GM21381 (cell line): ENCODE results near the gene CAMTA1.

Experiments used
- ATAC-seq: cut with Tn5 transposase; IDR thresholded peaks from one replicate; pipeline ENCODE4 v1.9.1; 2021; ENCODE audit warnings: mild to moderate bottlenecking, moderate library complexity; ENCODE audit not compliant: unreplicated experiment

CAMTA1 gene

GRCh38 chr1:7018826-7019225 is 233.6 kb downstream of the CAMTA1 start:
- ATAC-seq, result no peak

- no peak for ATAC-seq
Measured at GRCh38 chr1:7019510-7019909, 234.3 kb downstream of the CAMTA1 start.

GRCh38 chr1:7022058-7022457 is 236.8 kb downstream of the CAMTA1 start:
- ATAC-seq, result no peak

GRCh38 chr1:7025013-7025412 is 239.8 kb downstream of the CAMTA1 start:
- ATAC-seq, result no peak

- ATAC-seq, result no peak
Measured at GRCh38 chr1:7026169-7026568, 240.9 kb downstream of the CAMTA1 start.

GRCh38 chr1:7032992-7033391 is 247.7 kb downstream of the CAMTA1 start:
- no peak for ATAC-seq

GRCh38 chr1:7036386-7036785 is 251.1 kb downstream of the CAMTA1 start:
- no peak for ATAC-seq

GRCh38 chr1:7039590-7040220 is 254.5 kb downstream of the CAMTA1 start:
- no peak for ATAC-seq

- ATAC-seq, result no peak
Measured at GRCh38 chr1:7040969-7041695, 255.9 kb downstream of the CAMTA1 start.

GRCh38 chr1:7042322-7043190 is 257.3 kb downstream of the CAMTA1 start:
- no peak for ATAC-seq

- no peak for ATAC-seq
Measured at GRCh38 chr1:7043191-7043549, 257.9 kb downstream of the CAMTA1 start.

GRCh38 chr1:7043719-7044535 is 258.7 kb downstream of the CAMTA1 start:
- no peak for ATAC-seq

GRCh38 chr1:7045897-7046296 is 260.6 kb downstream of the CAMTA1 start:
- no peak for ATAC-seq

- ATAC-seq, result no peak
Measured at GRCh38 chr1:7046314-7046713, 261.1 kb downstream of the CAMTA1 start.

- no peak for ATAC-seq
Measured at GRCh38 chr1:7046891-7047290, 261.6 kb downstream of the CAMTA1 start.

GRCh38 chr1:7047866-7048265 is 262.6 kb downstream of the CAMTA1 start:
- ATAC-seq, result no peak

- no peak for ATAC-seq
Measured at GRCh38 chr1:7048395-7048794, 263.1 kb downstream of the CAMTA1 start.

- ATAC-seq, result no peak
Measured at GRCh38 chr1:7049913-7050625, 264.8 kb downstream of the CAMTA1 start.

GRCh38 chr1:7050751-7051665 is 265.8 kb downstream of the CAMTA1 start:
- ATAC-seq, result no peak
